Fibroblast of peridontal ligament (primary cell): Measurements from ENCODE around the gene LYPD1.
A peak's percentile ranks its signal among the peaks of the same experiment; 100 is the strongest.

Experiments
- DNase-seq: peaks from one replicate; pipeline ENCODE4 v3.0.0-alpha.2; 2010; ENCODE audit errors: extremely low read depth

LYPD1 gene

GRCh38 chr2:132668189-132668823 is 1.7 kb downstream of the LYPD1 start:
- DNase-seq: no peak

- no peak for DNase-seq
Observed at GRCh38 chr2:132667706-132668105, 2.3 kb downstream of the LYPD1 start.

GRCh38 chr2:132665401-132666140 is 4.4 kb downstream of the LYPD1 start:
- peak; percentile 74 for DNase-seq

- DNase-seq: peak; percentile 62
Observed at GRCh38 chr2:132664096-132664495, 5.9 kb downstream of the LYPD1 start.

GRCh38 chr2:132662732-132663131 is 7.3 kb downstream of the LYPD1 start:
- DNase-seq: peak; percentile 90

- no peak for DNase-seq
Observed at GRCh38 chr2:132659331-132659730, 10.7 kb downstream of the LYPD1 start.

- peak; percentile 61 for DNase-seq
Observed at GRCh38 chr2:132656266-132656975, 13.6 kb downstream of the LYPD1 start.

GRCh38 chr2:132654968-132655367 is 15.0 kb downstream of the LYPD1 start:
- DNase-seq: no peak

GRCh38 chr2:132654335-132654734 is 15.7 kb downstream of the LYPD1 start:
- no peak for DNase-seq

GRCh38 chr2:132652474-132652873 is 17.5 kb downstream of the LYPD1 start:
- DNase-seq: no peak

GRCh38 chr2:132651115-132652045 is 18.6 kb downstream of the LYPD1 start:
- DNase-seq: peak; percentile 49

- DNase-seq: no peak
Observed at GRCh38 chr2:132646540-132647108, 23.4 kb downstream of the LYPD1 start.

- no peak for DNase-seq
Observed at GRCh38 chr2:132645722-132646539, 24.1 kb downstream of the LYPD1 start.

GRCh38 chr2:132645176-132645575 is 24.8 kb downstream of the LYPD1 start:
- DNase-seq: no peak

- no peak for DNase-seq
Observed at GRCh38 chr2:132642415-132642814, 27.6 kb downstream of the LYPD1 start.

GRCh38 chr2:132641819-132642218 is 28.2 kb downstream of the LYPD1 start:
- no peak for DNase-seq

- no peak for DNase-seq
Observed at GRCh38 chr2:132640116-132640515, 29.9 kb downstream of the LYPD1 start.

GRCh38 chr2:132638313-132639040 is 31.5 kb downstream of the LYPD1 start:
- DNase-seq: no peak

- DNase-seq: no peak
Observed at GRCh38 chr2:132636346-132636745, 33.7 kb downstream of the LYPD1 start.

GRCh38 chr2:132633635-132634034 is 36.4 kb downstream of the LYPD1 start:
- no peak for DNase-seq
